HG03342 (cell line): ENCODE measurements around the gene LRP5.
"Not testable (repeated sequence)": the region's sequence is repeated elsewhere in the genome, so short reads cannot be mapped to it uniquely, and the experiment has no call there.

Experiments used
- ATAC-seq: cut with Tn5 transposase; IDR thresholded peaks from one replicate; pipeline ENCODE4 v1.9.1; 2021; ENCODE audit warnings: mild to moderate bottlenecking, moderate library complexity; ENCODE audit not compliant: unreplicated experiment

The LRP5 gene

GRCh38 chr11:68282141-68282860 lies 30.1 kb upstream of the LRP5 start:
- no peak for ATAC-seq

GRCh38 chr11:68282861-68283230 lies 29.5 kb upstream of the LRP5 start:
- ATAC-seq = no peak

- not testable (repeated sequence) for ATAC-seq
These were observed 27.8 kb upstream of the LRP5 start for GRCh38 chr11:68284588-68284987.

GRCh38 chr11:68287419-68287818 lies 25.0 kb upstream of the LRP5 start:
- no peak for ATAC-seq

- no peak for ATAC-seq
These were observed 22.9 kb upstream of the LRP5 start for GRCh38 chr11:68289456-68289855.

- ATAC-seq = no peak
These were observed 18.7 kb upstream of the LRP5 start for GRCh38 chr11:68293708-68294107.

- ATAC-seq = no peak
These were observed 17.1 kb upstream of the LRP5 start for GRCh38 chr11:68295271-68295670.

- ATAC-seq = no peak
These were observed 16.5 kb upstream of the LRP5 start for GRCh38 chr11:68295940-68296339.

GRCh38 chr11:68296344-68297051 lies 15.9 kb upstream of the LRP5 start:
- no peak for ATAC-seq

GRCh38 chr11:68297052-68297378 lies 15.4 kb upstream of the LRP5 start:
- no peak for ATAC-seq

GRCh38 chr11:68297494-68297811 lies 14.9 kb upstream of the LRP5 start:
- no peak for ATAC-seq

- ATAC-seq = no peak
These were observed 14.4 kb upstream of the LRP5 start for GRCh38 chr11:68297812-68298658.

GRCh38 chr11:68298659-68299516 lies 13.5 kb upstream of the LRP5 start:
- no peak for ATAC-seq

GRCh38 chr11:68299517-68299879 lies 12.9 kb upstream of the LRP5 start:
- ATAC-seq = not testable (repeated sequence)

GRCh38 chr11:68300076-68300830 lies 12.1 kb upstream of the LRP5 start:
- no peak for ATAC-seq

GRCh38 chr11:68302256-68302655 lies 10.1 kb upstream of the LRP5 start:
- no peak for ATAC-seq

- no peak for ATAC-seq
These were observed 9.7 kb upstream of the LRP5 start for GRCh38 chr11:68302670-68303069.

GRCh38 chr11:68303083-68303482 lies 9.3 kb upstream of the LRP5 start:
- ATAC-seq = no peak

GRCh38 chr11:68303982-68304780 lies 8.2 kb upstream of the LRP5 start:
- ATAC-seq = no peak

GRCh38 chr11:68306636-68307035 lies 5.8 kb upstream of the LRP5 start:
- ATAC-seq = no peak
